Measurements from ENCODE around the gene RAB3D.

- TF ChIP-seq CTCF (IDR thresholded peaks at IDR 0.05; ENCODE audit: low read depth, low read length, missing input control) = no peak
- TF ChIP-seq JUND (IDR thresholded peaks at IDR 0.05) = no peak
- TF ChIP-seq GABPA (IDR thresholded peaks at IDR 0.05 in 1 of 2, conservative IDR thresholded peaks at IDR 0.05 in 1 of 2) = no peak
- no peak for TF ChIP-seq REST (IDR thresholded peaks at IDR 0.05)
- no peak for TF ChIP-seq RAD21 (IDR thresholded peaks at IDR 0.05)
- no peak for TF ChIP-seq RXRA (IDR thresholded peaks at IDR 0.05)
- TF ChIP-seq TAF1 (conservative IDR thresholded peaks at IDR 0.05) = no peak
- no peak for TF ChIP-seq ATF3 (IDR thresholded peaks at IDR 0.05)
- TF ChIP-seq YY1 (IDR thresholded peaks at IDR 0.05) = no peak
- no peak for TF ChIP-seq FOXA1 (IDR thresholded peaks at IDR 0.05)
- no peak for TF ChIP-seq MAX (IDR thresholded peaks at IDR 0.05)
- no peak for TF ChIP-seq ZBTB33 (IDR thresholded peaks at IDR 0.05)
- TF ChIP-seq SP1 (IDR thresholded peaks at IDR 0.05) = no peak
Observed at GRCh38 chr19:11295180-11295579, 44.3 kb downstream of the RAB3D start.

All from liver (tissue), 3 donors.